Left ventricle myocardium inferior (tissue), 1 donor: Measurements from ENCODE around the gene GRIK4. TPM values are rescaled to one million over a fixed set of nuclear protein-coding genes. Genes with fewer than 3 reads are reported as not detected.

Source experiments
- DNase-seq: peaks from one replicate; pipeline ENCODE4 v3.0.0-alpha.2; 2020
- H3K27ac ChIP-seq: fragments of 200-600 bp; replicated peaks from 2 replicates; pipeline ENCODE4 v1.8.0; 2021
- H3K27me3 ChIP-seq: fragments of 200-600 bp; 2 replicates; pipeline ENCODE4 v1.8.0; 2021; ENCODE audit warnings: low read depth
- H3K36me3 ChIP-seq: fragments of 200-600 bp; 2 replicates; pipeline ENCODE4 v1.8.0; 2021
- H3K4me1 ChIP-seq: fragments of 200-600 bp; 2 replicates; pipeline ENCODE4 v1.8.0; 2021
- H3K4me3 ChIP-seq: fragments of 200-600 bp; 2 replicates; pipeline ENCODE4 v1.8.0; 2021; ENCODE audit warnings: mild to moderate bottlenecking, moderate library complexity
- H3K9me3 ChIP-seq: fragments of 200-600 bp; replicated peaks from 2 replicates; pipeline ENCODE4 v1.8.0; 2021
- intact Hi-C: fragments of 100-400 bp; cut with micrococcal nuclease; formaldehyde crosslinking; loops from one replicate; pipeline ENCODE4 v1.11.0; 2022
- total RNA-seq: library from RNA; stranded (reverse); fragmentation: NEBNext Ultra II Directional; extraction: Animal tissue kit (Norgen Biotek cat#: 25700); gene quantifications from one replicate; pipeline ENCODE4 v1.2.1, GENCODE V29; 2021
- TF ChIP-seq, protein P1 (sequence below): fragments of 200-600 bp; IDR thresholded peaks from 2 replicates; pipeline ENCODE4 v1.8.0; 2021; ENCODE audit warnings: antibody characterized with exemption, mild to moderate bottlenecking, borderline replicate concordance
- donor health status: DM: no; HTN: yes; CAD: no; lungs with severe emphysema.

GRIK4 gene
- total RNA-seq, 1 donor from 2014 or later, result 0.16 TPM

- H3K9me3 ChIP-seq, result no peaks in the 10 kb centered on the region
- H3K36me3 ChIP-seq, result no peaks in the 10 kb centered on the region
- DNase-seq, result peak; percentile 64
- H3K27me3 ChIP-seq, result peaks cover 22% of the 10 kb centered on the region
- no peak overlapping the region for H3K27ac ChIP-seq
- intact Hi-C loops, result loop anchor here (10.0 kb wide), 1 partner anchor 438 kb away; the partner anchor contains the start of gene GRIK4
- TF ChIP-seq, protein P1, sequence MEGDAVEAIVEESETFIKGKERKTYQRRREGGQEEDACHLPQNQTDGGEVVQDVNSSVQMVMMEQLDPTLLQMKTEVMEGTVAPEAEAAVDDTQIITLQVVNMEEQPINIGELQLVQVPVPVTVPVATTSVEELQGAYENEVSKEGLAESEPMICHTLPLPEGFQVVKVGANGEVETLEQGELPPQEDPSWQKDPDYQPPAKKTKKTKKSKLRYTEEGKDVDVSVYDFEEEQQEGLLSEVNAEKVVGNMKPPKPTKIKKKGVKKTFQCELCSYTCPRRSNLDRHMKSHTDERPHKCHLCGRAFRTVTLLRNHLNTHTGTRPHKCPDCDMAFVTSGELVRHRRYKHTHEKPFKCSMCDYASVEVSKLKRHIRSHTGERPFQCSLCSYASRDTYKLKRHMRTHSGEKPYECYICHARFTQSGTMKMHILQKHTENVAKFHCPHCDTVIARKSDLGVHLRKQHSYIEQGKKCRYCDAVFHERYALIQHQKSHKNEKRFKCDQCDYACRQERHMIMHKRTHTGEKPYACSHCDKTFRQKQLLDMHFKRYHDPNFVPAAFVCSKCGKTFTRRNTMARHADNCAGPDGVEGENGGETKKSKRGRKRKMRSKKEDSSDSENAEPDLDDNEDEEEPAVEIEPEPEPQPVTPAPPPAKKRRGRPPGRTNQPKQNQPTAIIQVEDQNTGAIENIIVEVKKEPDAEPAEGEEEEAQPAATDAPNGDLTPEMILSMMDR, result peak; percentile 76
- peak overlapping the region; percentile 44 for H3K4me3 ChIP-seq
- peaks cover 12% of the 10 kb centered on the region for H3K4me1 ChIP-seq
These were observed 441.2 kb downstream of the GRIK4 start for GRCh38 chr11:120952461-120953434.

DNA sequence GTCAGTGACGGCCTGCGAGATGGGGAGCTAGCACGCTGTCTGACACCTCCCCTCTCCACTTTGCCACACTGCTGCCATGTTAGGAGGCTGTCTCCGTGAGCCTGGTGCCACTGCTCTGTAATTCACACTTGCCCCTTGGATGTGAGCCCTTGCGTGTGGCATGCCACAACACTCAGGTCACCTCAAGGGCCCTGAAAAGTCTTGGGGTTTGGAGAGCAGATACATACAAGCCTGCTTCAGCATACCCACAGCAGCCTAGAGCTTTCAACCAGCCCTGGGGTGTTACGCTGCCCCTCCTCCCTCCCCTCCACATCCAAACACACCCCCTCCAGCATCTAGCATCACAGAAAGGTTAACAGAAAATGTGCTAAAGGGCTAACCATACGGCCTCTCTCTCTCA lies 442.8 kb downstream of the GRIK4 start:
- TF ChIP-seq, protein P1, result no peak
- Histone ChIP-seq H3K36me3 (no peaks in the 10 kb centered on the region), H3K9me3 (no peaks in the 10 kb centered on the region), H3K27ac (no peak overlapping the region), H3K27me3 (peaks cover 12% of the 10 kb centered on the region), H3K4me3 (no peak overlapping the region), H3K4me1 (peaks cover 12% of the 10 kb centered on the region)
- intact Hi-C loops, result loop anchor here (10.0 kb wide), 1 partner anchor 440 kb away; the partner anchor contains the start of gene GRIK4
- DNase-seq, result no peak

DNA sequence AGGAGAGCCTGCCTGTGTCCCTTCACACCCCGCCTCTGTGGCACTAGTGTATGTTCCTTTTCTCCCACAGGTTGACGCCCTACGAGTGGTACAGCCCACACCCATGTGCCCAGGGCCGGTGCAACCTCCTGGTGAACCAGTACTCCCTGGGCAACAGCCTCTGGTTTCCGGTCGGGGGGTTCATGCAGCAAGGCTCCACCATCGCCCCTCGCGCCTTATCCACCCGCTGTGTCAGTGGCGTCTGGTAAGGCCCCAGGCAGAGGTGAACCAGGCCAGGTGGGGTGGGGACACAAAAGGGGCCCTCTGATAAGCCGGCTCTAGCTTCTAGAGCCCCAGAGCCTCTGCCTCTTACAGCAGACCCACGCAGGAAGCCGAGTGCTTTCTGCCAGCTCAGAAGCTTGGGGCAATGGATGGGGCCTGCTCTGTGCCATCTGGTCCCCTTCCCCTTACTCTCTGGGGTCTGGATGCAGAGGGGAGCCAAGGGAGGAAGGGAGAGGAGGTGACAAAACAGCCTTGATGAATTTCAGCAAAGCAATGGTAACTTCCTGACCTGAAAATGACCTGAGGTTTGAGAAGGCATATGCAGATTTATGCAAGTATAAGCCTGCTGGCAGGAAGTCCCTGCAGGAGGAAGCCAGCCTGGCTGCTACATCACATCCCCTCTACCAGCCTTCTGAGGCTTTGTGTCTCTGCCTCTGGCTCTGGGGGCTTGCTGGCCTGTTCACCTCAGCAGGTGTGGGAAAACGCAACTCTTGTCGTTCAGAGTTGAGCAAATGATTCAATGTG lies 445.4 kb downstream of the GRIK4 start:
- Histone ChIP-seq H3K4me1 (peaks cover 12% of the 10 kb centered on the region), H3K36me3 (no peaks in the 10 kb centered on the region), H3K27me3 (peaks cover 16% of the 10 kb centered on the region), H3K4me3 (no peak overlapping the region), H3K9me3 (no peaks in the 10 kb centered on the region), H3K27ac (no peak overlapping the region)
- intact Hi-C loops, result loop anchor here (10.0 kb wide), 1 partner anchor 442 kb away; the partner anchor contains the start of gene GRIK4
- no peak for DNase-seq
- TF ChIP-seq, protein P1, result no peak

DNA sequence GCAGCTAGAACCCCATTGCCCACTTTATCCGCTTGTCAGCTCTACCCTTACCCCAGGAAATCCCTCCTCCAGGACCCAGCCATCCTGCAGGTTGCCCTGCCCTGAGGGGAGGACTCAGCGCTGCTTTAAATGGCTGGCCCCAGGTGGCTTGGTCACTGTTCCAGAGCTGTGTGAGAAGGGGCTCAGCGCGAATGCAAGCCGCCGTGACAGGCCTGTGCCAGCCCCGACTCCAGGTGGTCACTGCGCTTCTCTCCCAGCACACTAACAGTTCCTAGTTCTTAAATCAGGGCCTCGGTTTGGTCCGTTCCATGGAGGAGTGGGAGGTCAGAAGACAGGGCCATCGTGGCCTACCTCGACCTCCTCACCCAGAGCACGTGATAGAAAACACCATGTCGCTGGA lies 446.6 kb downstream of the GRIK4 start:
- TF ChIP-seq, protein P1, result no peak
- DNase-seq, result no peak
- Histone ChIP-seq H3K36me3 (no peaks in the 10 kb centered on the region), H3K4me1 (peaks cover 1% of the 10 kb centered on the region), H3K9me3 (no peaks in the 10 kb centered on the region), H3K27ac (no peak overlapping the region), H3K4me3 (no peak overlapping the region), H3K27me3 (peaks cover 16% of the 10 kb centered on the region)
- intact Hi-C loops, result loop anchor here (10.0 kb wide), 1 partner anchor 443 kb away; the partner anchor contains the start of gene GRIK4

DNA sequence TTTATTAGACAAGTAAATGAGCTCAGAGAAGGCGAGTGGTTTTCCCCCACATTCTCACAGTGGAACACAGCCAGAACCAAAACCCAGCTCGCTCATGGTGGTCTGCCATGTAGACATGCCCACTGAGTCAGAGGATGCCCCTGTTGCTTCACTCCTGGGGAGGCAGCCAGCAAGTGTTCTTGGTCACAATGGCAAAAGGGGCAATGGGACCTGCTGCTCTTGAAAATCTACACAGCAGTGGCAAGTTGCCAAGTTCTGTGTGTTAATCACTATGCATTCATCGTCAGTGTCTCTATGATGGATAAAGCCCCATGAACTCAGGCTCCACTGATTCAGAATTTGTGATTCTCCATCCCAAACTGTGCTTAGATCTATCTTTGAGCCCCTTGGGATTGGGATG lies 447.6 kb downstream of the GRIK4 start:
- TF ChIP-seq, protein P1, result no peak
- Histone ChIP-seq H3K27ac (no peak overlapping the region), H3K27me3 (peaks cover 16% of the 10 kb centered on the region), H3K4me3 (no peak overlapping the region), H3K36me3 (no peaks in the 10 kb centered on the region), H3K9me3 (no peaks in the 10 kb centered on the region), H3K4me1 (no peaks in the 10 kb centered on the region)
- no peak for DNase-seq
- intact Hi-C loops, result loop anchor here (10.0 kb wide), 1 partner anchor 444 kb away; the partner anchor contains the start of gene GRIK4
